Stimulated activated CD4-positive, alpha-beta T cell treated with anti-CD3 and anti-CD28 coated beads, Interleukin-2, amount 100 ng/mL, for 4 hours (primary cell): ENCODE data around the gene SLC4A5.
"Not testable (repeated sequence)": the region's sequence is repeated elsewhere in the genome, so short reads cannot be mapped to it uniquely, and the experiment has no call there.

Experiments used
- DNase-seq: peaks from one replicate; pipeline ENCODE4 v3.0.0-alpha.2; 2020; ENCODE audit warnings: low read depth

Gene SLC4A5

GRCh38 chr2:74228772-74229171, 114.4 kb downstream of the SLC4A5 start:
- DNase-seq: no peak

- DNase-seq: no peak
Observed at GRCh38 chr2:74227646-74228045, 115.6 kb downstream of the SLC4A5 start.

- no peak for DNase-seq
Observed at GRCh38 chr2:74226648-74227213, 116.5 kb downstream of the SLC4A5 start.

GRCh38 chr2:74225698-74226459, 117.3 kb downstream of the SLC4A5 start:
- DNase-seq: no peak

GRCh38 chr2:74223941-74224770, 119.1 kb downstream of the SLC4A5 start:
- DNase-seq: no peak

- DNase-seq: no peak
Observed at GRCh38 chr2:74222300-74222650, 120.9 kb downstream of the SLC4A5 start.

- DNase-seq: no peak
Observed at GRCh38 chr2:74221604-74222299, 121.5 kb downstream of the SLC4A5 start.

- no peak for DNase-seq
Observed at GRCh38 chr2:74221091-74221490, 122.1 kb downstream of the SLC4A5 start.

- no peak for DNase-seq
Observed at GRCh38 chr2:74219846-74220486, 123.2 kb downstream of the SLC4A5 start.

- no peak for DNase-seq
Observed at GRCh38 chr2:74216642-74217041, 126.6 kb downstream of the SLC4A5 start.

- DNase-seq: not testable (repeated sequence)
Observed at GRCh38 chr2:74215771-74216170, 127.4 kb downstream of the SLC4A5 start.

- no peak for DNase-seq
Observed at GRCh38 chr2:74212702-74213410, 130.4 kb downstream of the SLC4A5 start.

GRCh38 chr2:74206180-74206688, 137.0 kb downstream of the SLC4A5 start:
- DNase-seq: peak; percentile 19

- no peak for DNase-seq
Observed at GRCh38 chr2:74205596-74205995, 137.6 kb downstream of the SLC4A5 start.

GRCh38 chr2:74205113-74205512, 138.1 kb downstream of the SLC4A5 start:
- DNase-seq: no peak

GRCh38 chr2:74204436-74204835, 138.8 kb downstream of the SLC4A5 start:
- DNase-seq: no peak

- DNase-seq: no peak
Observed at GRCh38 chr2:74201596-74201995, 141.6 kb downstream of the SLC4A5 start.

GRCh38 chr2:74201196-74201595, 142.0 kb downstream of the SLC4A5 start:
- no peak for DNase-seq

- peak; percentile 18 for DNase-seq
Observed at GRCh38 chr2:74199871-74200305, 143.3 kb downstream of the SLC4A5 start.

- no peak for DNase-seq
Observed at GRCh38 chr2:74199275-74199701, 143.9 kb downstream of the SLC4A5 start.
